GM19468 (cell line): Measurements from ENCODE around the gene KCNG4.

Experiments
- ATAC-seq: cut with Tn5 transposase; IDR thresholded peaks from one replicate; pipeline ENCODE4 v1.9.1; 2021; ENCODE audit warnings: mild to moderate bottlenecking, moderate library complexity, moderate number of reproducible peaks; ENCODE audit not compliant: unreplicated experiment; ENCODE audit errors: extremely low read depth

The KCNG4 gene

GRCh38 chr16:84190731-84191388 lies 49.0 kb downstream of the KCNG4 start, which contains the start of gene ADAD2:
Gene ADAD2, plus strand, starts transcription at chr16:84191157. Its CDS starts 74 bp downstream, at chr16:84191231.
- no peak for ATAC-seq

GRCh38 chr16:84186685-84187437 lies 53.0 kb downstream of the KCNG4 start, which contains the start of gene TAF1C:
Gene TAF1C, minus strand, starts transcription at chr16:84187057. Its CDS starts 2,069 bp downstream, at chr16:84184988.
- peak; percentile 89 for ATAC-seq

GRCh38 chr16:84184775-84185174 lies 55.0 kb downstream of the KCNG4 start:
- no peak for ATAC-seq

GRCh38 chr16:84183911-84184591 lies 55.8 kb downstream of the KCNG4 start:
- ATAC-seq = no peak

- ATAC-seq = no peak
These were observed 56.3 kb downstream of the KCNG4 start for GRCh38 chr16:84183572-84183875.

GRCh38 chr16:84182680-84183571 lies 56.9 kb downstream of the KCNG4 start:
- ATAC-seq = no peak

GRCh38 chr16:84182104-84182503 lies 57.7 kb downstream of the KCNG4 start:
- no peak for ATAC-seq

GRCh38 chr16:84181144-84181915 lies 58.5 kb downstream of the KCNG4 start:
- no peak for ATAC-seq

- no peak for ATAC-seq
These were observed 59.2 kb downstream of the KCNG4 start for GRCh38 chr16:84180519-84181140.

- ATAC-seq = no peak
These were observed 60.0 kb downstream of the KCNG4 start for GRCh38 chr16:84179612-84180320.

- no peak for ATAC-seq
These were observed 60.8 kb downstream of the KCNG4 start for GRCh38 chr16:84178892-84179611.

- ATAC-seq = no peak
These were observed 61.6 kb downstream of the KCNG4 start for GRCh38 chr16:84178146-84178765.

- ATAC-seq = no peak
These were observed 62.1 kb downstream of the KCNG4 start for GRCh38 chr16:84177741-84178073.

- no peak for ATAC-seq
These were observed 63.4 kb downstream of the KCNG4 start for GRCh38 chr16:84176192-84177053.

- no peak for ATAC-seq
These were observed 64.3 kb downstream of the KCNG4 start for GRCh38 chr16:84175350-84176081.

- no peak for ATAC-seq
These were observed 65.4 kb downstream of the KCNG4 start for GRCh38 chr16:84174396-84174795.
